HUES48 (cell line): ENCODE data around the gene TBC1D16.

ENCODE experiments used
- H3K27ac ChIP-seq: one replicate; pipeline ENCODE4 v1.7.0; 2013; ENCODE audit warnings: low read depth, low read length, inconsistent platforms
- H3K27me3 ChIP-seq: 2 replicates; pipeline ENCODE4 v1.6.1; 2013; ENCODE audit warnings: mild to moderate bottlenecking, low read length; ENCODE audit not compliant: control insufficient read depth, insufficient read depth
- H3K36me3 ChIP-seq: 2 replicates; pipeline ENCODE4 v1.6.1; 2013; ENCODE audit warnings: low read length; ENCODE audit not compliant: control insufficient read depth, insufficient read depth
- H3K4me1 ChIP-seq: 2 replicates; pipeline ENCODE4 v1.6.1; 2013; ENCODE audit warnings: mild to moderate bottlenecking, low read length; ENCODE audit not compliant: control insufficient read depth, insufficient read depth
- H3K4me3 ChIP-seq: 2 replicates; pipeline ENCODE4 v1.5.1; 2013; ENCODE audit warnings: mild to moderate bottlenecking, low read depth, low read length
- H3K9ac ChIP-seq: 2 replicates; pipeline ENCODE4 v1.6.1; 2013; ENCODE audit warnings: mild to moderate bottlenecking, low read depth, low read length, moderate library complexity
- H3K9me3 ChIP-seq: 2 replicates; pipeline ENCODE4 v1.6.1; 2013; ENCODE audit warnings: low read length; ENCODE audit not compliant: control insufficient read depth, insufficient read depth

The TBC1D16 gene

GRCh38 chr17:79911430-79912399 lies 124.0 kb downstream of the TBC1D16 start:
- Histone ChIP-seq H3K27ac (no peak overlapping the region), H3K4me3 (no peak overlapping the region), H3K9ac (no peak overlapping the region), H3K9me3 (no peaks in the 10 kb centered on the region), H3K27me3 (no peaks in the 10 kb centered on the region), H3K4me1 (peaks cover 11% of the 10 kb centered on the region; the same call in 1 of the 2 replicates), H3K36me3 (no peaks in the 10 kb centered on the region)

- no peaks in the 10 kb centered on the region for H3K27me3 ChIP-seq
- H3K4me3 ChIP-seq = no peak overlapping the region
- H3K9ac ChIP-seq = no peak overlapping the region
- no peaks in the 10 kb centered on the region for H3K9me3 ChIP-seq
- H3K36me3 ChIP-seq = no peaks in the 10 kb centered on the region
- no peak overlapping the region for H3K27ac ChIP-seq
- peaks cover 9% of the 10 kb centered on the region; the same call in 1 of the 2 replicates for H3K4me1 ChIP-seq
Observed at GRCh38 chr17:79910985-79911361, 124.7 kb downstream of the TBC1D16 start.

- no peak overlapping the region for H3K9ac ChIP-seq
- H3K9me3 ChIP-seq = no peaks in the 10 kb centered on the region
- no peaks in the 10 kb centered on the region for H3K27me3 ChIP-seq
- no peak overlapping the region for H3K4me3 ChIP-seq
- H3K4me1 ChIP-seq = peaks cover 5% of the 10 kb centered on the region; the same call in 1 of the 2 replicates
- H3K27ac ChIP-seq = no peak overlapping the region
- no peaks in the 10 kb centered on the region for H3K36me3 ChIP-seq
Observed at GRCh38 chr17:79909121-79909520, 126.6 kb downstream of the TBC1D16 start.

GRCh38 chr17:79907850-79908249 lies 127.8 kb downstream of the TBC1D16 start:
- H3K9me3 ChIP-seq = no peaks in the 10 kb centered on the region
- no peak overlapping the region for H3K9ac ChIP-seq
- H3K27me3 ChIP-seq = no peaks in the 10 kb centered on the region
- H3K4me3 ChIP-seq = no peak overlapping the region
- peaks cover 5% of the 10 kb centered on the region; the same call in 1 of the 2 replicates for H3K4me1 ChIP-seq
- no peaks in the 10 kb centered on the region for H3K36me3 ChIP-seq
- H3K27ac ChIP-seq = no peak overlapping the region

- H3K36me3 ChIP-seq = no peaks in the 10 kb centered on the region
- H3K4me3 ChIP-seq = no peak overlapping the region
- peaks cover 5% of the 10 kb centered on the region; the same call in 1 of the 2 replicates for H3K4me1 ChIP-seq
- H3K27ac ChIP-seq = no peak overlapping the region
- no peaks in the 10 kb centered on the region for H3K9me3 ChIP-seq
- no peak overlapping the region for H3K9ac ChIP-seq
- H3K27me3 ChIP-seq = no peaks in the 10 kb centered on the region
Observed at GRCh38 chr17:79907217-79907715, 128.4 kb downstream of the TBC1D16 start.

- peaks cover 5% of the 10 kb centered on the region; the same call in 1 of the 2 replicates for H3K4me1 ChIP-seq
- H3K9me3 ChIP-seq = no peaks in the 10 kb centered on the region
- no peaks in the 10 kb centered on the region for H3K36me3 ChIP-seq
- H3K27ac ChIP-seq = no peak overlapping the region
- H3K27me3 ChIP-seq = no peaks in the 10 kb centered on the region
- H3K4me3 ChIP-seq = no peak overlapping the region
- no peak overlapping the region for H3K9ac ChIP-seq
Observed at GRCh38 chr17:79905832-79906231, 129.8 kb downstream of the TBC1D16 start.

GRCh38 chr17:79904865-79905264 lies 130.8 kb downstream of the TBC1D16 start:
- H3K4me1 ChIP-seq = peaks cover 5% of the 10 kb centered on the region; the same call in 1 of the 2 replicates
- no peak overlapping the region for H3K9ac ChIP-seq
- H3K36me3 ChIP-seq = no peaks in the 10 kb centered on the region
- H3K9me3 ChIP-seq = no peaks in the 10 kb centered on the region
- no peaks in the 10 kb centered on the region for H3K27me3 ChIP-seq
- no peak overlapping the region for H3K27ac ChIP-seq
- H3K4me3 ChIP-seq = no peak overlapping the region

- Histone ChIP-seq H3K4me1 (peaks cover 2% of the 10 kb centered on the region; the same call in 1 of the 2 replicates), H3K27me3 (no peaks in the 10 kb centered on the region), H3K9me3 (no peaks in the 10 kb centered on the region), H3K4me3 (no peak overlapping the region), H3K27ac (no peak overlapping the region), H3K9ac (no peak overlapping the region), H3K36me3 (no peaks in the 10 kb centered on the region)
Observed at GRCh38 chr17:79902146-79902791, 133.4 kb downstream of the TBC1D16 start.

- Histone ChIP-seq H3K36me3 (no peaks in the 10 kb centered on the region), H3K9ac (no peak overlapping the region), H3K4me1 (no peaks in the 10 kb centered on the region), H3K9me3 (no peaks in the 10 kb centered on the region), H3K4me3 (no peak overlapping the region), H3K27ac (no peak overlapping the region), H3K27me3 (no peaks in the 10 kb centered on the region)
Observed at GRCh38 chr17:79901131-79901530, 134.5 kb downstream of the TBC1D16 start.

- H3K27ac ChIP-seq = no peak overlapping the region
- H3K9ac ChIP-seq = no peak overlapping the region
- H3K9me3 ChIP-seq = no peaks in the 10 kb centered on the region
- no peaks in the 10 kb centered on the region for H3K36me3 ChIP-seq
- no peaks in the 10 kb centered on the region; the same call in 1 of the 2 replicates for H3K27me3 ChIP-seq
- H3K4me1 ChIP-seq = no peaks in the 10 kb centered on the region
- no peak overlapping the region for H3K4me3 ChIP-seq
Observed at GRCh38 chr17:79899584-79899983, 136.1 kb downstream of the TBC1D16 start.
